GM12878 (cell line): ENCODE measurements around the gene MYOM1.

ENCODE experiments used
- BACH1 ChIP-seq: fragments of 450-650 bp; IDR thresholded peaks from 2 replicates; pipeline ENCODE4 v1.6.1; 2017; ENCODE audit warnings: mild to moderate bottlenecking, borderline replicate concordance
- BCL3 ChIP-seq: IDR thresholded peaks from 2 replicates; pipeline ENCODE4 v1.6.1; 2011; ENCODE audit warnings: borderline replicate concordance, low read depth, mild to moderate bottlenecking, moderate library complexity, low read length; ENCODE audit not compliant: insufficient read depth, poor library complexity, severe bottlenecking
- CHD2 ChIP-seq: IDR thresholded peaks from 2 replicates; pipeline ENCODE4 v1.6.1; 2011; ENCODE audit warnings: low read depth, low read length, improper control_type of control experiment, borderline replicate concordance
- CTCF ChIP-seq, 3 experiments: IDR thresholded peaks in 2 of 3; conservative IDR thresholded peaks in 1 of 3; 2 replicates each; pipeline ENCODE4 v1.5.1; 2011; ENCODE audit warnings: low read depth in 3 of 3, low read length in 3 of 3, mild to moderate bottlenecking in 3 of 3, control low read depth in 2 of 3, moderate library complexity in 2 of 3, inconsistent platforms in 1 of 3, mixed read lengths in 1 of 3; ENCODE audit not compliant: control insufficient read depth in 2 of 3, insufficient read depth in 1 of 3; ENCODE audit errors: extremely low read depth in 1 of 3
- EP300 ChIP-seq, 2 experiments: fragments of 150-350 bp in 1 of 2; IDR thresholded peaks; 2 replicates each; pipeline ENCODE4 v1.6.1; 2011 to 2012; ENCODE audit warnings: low read depth in 2 of 2, low read length in 2 of 2, borderline replicate concordance in 1 of 2, improper control_type of control experiment in 1 of 2, inconsistent platforms in 1 of 2; ENCODE audit not compliant: control insufficient read depth in 1 of 2
- IKZF2 ChIP-seq, 2 experiments: fragments of 450-650 bp; IDR thresholded peaks; 2 replicates each; pipeline ENCODE4 v1.6.1; 2017; ENCODE audit warnings: mild to moderate bottlenecking in 2 of 2, moderate library complexity in 2 of 2
- MAX ChIP-seq: IDR thresholded peaks from 2 replicates; pipeline ENCODE4 v1.6.1; 2012; ENCODE audit warnings: low read depth, low read length, improper control_type of control experiment
- NRF1 ChIP-seq: conservative IDR thresholded peaks from 2 replicates; pipeline ENCODE4 v1.6.1; 2011; ENCODE audit warnings: mild to moderate bottlenecking, low read depth, low read length, improper control_type of control experiment
- POLR2A ChIP-seq: IDR thresholded peaks from 2 replicates; pipeline ENCODE4 v1.6.1; 2011; ENCODE audit warnings: low read depth, mild to moderate bottlenecking, low read length
- TF ChIP-seq, protein P1 (sequence below): IDR thresholded peaks from 2 replicates; pipeline ENCODE4 v1.6.1; 2012; ENCODE audit warnings: mild to moderate bottlenecking, low read depth, low read length
- TF ChIP-seq, protein P2 (sequence below): fragments of 450-650 bp; formaldehyde crosslinking; IDR thresholded peaks from 2 replicates; pipeline ENCODE4 v1.5.0; 2022; ENCODE audit warnings: mild to moderate bottlenecking, missing genetic modification characterization

DNA sequence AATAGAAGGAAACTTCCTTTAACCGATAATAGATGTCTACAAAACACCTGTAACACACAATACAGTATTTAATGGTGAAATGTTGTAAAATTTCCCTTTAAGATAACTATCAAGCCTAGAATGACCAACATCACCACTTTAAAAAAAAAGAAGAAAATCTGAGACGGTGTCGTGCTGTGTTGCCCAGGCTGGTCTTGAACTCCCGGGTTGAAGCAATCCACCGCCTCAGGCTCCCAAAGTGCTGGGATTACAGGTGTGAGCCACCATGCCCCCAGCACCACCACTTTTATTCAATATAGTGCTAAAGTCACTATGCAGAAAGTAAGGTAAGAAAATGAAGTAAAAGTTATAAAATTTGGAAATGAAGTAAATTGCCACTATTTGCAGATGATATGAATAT lies 96.9 kb downstream of the MYOM1 start:
- TF ChIP-seq CTCF (IDR thresholded peaks at IDR 0.05 in 2 of 3, conservative IDR thresholded peaks at IDR 0.05 in 1 of 3; ENCODE audit: control insufficient read depth in 2 of 3, extremely low read depth in 1 of 3, insufficient read depth in 1 of 3, low read depth in 3 of 3, low read length in 3 of 3) (no peak), BACH1 (no peak), POLR2A (no peak), CHD2 (no peak), BCL3 (no peak), IKZF2 (IDR thresholded peaks at IDR 0.05) (no peak), EP300 (IDR thresholded peaks at IDR 0.05; ENCODE audit: borderline replicate concordance in 1 of 2, control insufficient read depth in 1 of 2, low read depth in 2 of 2, low read length in 2 of 2) (no peak), NRF1 (no peak), MAX (no peak)
- TF ChIP-seq, protein P1, sequence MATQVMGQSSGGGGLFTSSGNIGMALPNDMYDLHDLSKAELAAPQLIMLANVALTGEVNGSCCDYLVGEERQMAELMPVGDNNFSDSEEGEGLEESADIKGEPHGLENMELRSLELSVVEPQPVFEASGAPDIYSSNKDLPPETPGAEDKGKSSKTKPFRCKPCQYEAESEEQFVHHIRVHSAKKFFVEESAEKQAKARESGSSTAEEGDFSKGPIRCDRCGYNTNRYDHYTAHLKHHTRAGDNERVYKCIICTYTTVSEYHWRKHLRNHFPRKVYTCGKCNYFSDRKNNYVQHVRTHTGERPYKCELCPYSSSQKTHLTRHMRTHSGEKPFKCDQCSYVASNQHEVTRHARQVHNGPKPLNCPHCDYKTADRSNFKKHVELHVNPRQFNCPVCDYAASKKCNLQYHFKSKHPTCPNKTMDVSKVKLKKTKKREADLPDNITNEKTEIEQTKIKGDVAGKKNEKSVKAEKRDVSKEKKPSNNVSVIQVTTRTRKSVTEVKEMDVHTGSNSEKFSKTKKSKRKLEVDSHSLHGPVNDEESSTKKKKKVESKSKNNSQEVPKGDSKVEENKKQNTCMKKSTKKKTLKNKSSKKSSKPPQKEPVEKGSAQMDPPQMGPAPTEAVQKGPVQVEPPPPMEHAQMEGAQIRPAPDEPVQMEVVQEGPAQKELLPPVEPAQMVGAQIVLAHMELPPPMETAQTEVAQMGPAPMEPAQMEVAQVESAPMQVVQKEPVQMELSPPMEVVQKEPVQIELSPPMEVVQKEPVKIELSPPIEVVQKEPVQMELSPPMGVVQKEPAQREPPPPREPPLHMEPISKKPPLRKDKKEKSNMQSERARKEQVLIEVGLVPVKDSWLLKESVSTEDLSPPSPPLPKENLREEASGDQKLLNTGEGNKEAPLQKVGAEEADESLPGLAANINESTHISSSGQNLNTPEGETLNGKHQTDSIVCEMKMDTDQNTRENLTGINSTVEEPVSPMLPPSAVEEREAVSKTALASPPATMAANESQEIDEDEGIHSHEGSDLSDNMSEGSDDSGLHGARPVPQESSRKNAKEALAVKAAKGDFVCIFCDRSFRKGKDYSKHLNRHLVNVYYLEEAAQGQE = no peak
- TF ChIP-seq, protein P2, sequence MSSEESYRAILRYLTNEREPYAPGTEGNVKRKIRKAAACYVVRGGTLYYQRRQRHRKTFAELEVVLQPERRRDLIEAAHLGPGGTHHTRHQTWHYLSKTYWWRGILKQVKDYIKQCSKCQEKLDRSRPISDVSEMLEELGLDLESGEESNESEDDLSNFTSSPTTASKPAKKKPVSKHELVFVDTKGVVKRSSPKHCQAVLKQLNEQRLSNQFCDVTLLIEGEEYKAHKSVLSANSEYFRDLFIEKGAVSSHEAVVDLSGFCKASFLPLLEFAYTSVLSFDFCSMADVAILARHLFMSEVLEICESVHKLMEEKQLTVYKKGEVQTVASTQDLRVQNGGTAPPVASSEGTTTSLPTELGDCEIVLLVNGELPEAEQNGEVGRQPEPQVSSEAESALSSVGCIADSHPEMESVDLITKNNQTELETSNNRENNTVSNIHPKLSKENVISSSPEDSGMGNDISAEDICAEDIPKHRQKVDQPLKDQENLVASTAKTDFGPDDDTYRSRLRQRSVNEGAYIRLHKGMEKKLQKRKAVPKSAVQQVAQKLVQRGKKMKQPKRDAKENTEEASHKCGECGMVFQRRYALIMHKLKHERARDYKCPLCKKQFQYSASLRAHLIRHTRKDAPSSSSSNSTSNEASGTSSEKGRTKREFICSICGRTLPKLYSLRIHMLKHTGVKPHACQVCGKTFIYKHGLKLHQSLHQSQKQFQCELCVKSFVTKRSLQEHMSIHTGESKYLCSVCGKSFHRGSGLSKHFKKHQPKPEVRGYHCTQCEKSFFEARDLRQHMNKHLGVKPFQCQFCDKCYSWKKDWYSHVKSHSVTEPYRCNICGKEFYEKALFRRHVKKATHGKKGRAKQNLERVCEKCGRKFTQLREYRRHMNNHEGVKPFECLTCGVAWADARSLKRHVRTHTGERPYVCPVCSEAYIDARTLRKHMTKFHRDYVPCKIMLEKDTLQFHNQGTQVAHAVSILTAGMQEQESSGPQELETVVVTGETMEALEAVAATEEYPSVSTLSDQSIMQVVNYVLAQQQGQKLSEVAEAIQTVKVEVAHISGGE (CRISPR knock-in tag) = no peak
